ENCODE measurements around the gene TFPI. TPM values are rescaled to one million over a fixed set of nuclear protein-coding genes. Genes with fewer than 3 reads are reported as not detected.

The TFPI gene
- polyA plus RNA-seq, 2 of the 4 experiments (the other 2 are of a cell fraction): 14.3 to 104 TPM

- H3K9me3 ChIP-seq: no peaks in the 10 kb centered on the region
- WGBS (ENCODE audit: missing lambda C conversion rate): 3% methylated on average over 4 of the region's 4 CpGs
- ATAC-seq: peak in 1 of 2 experiments; percentile 39; a peak in 3 of 6 replicates
- DNase-seq (ENCODE audit: low read depth in 1 of 2, low spot score in 1 of 2): peak in 1 of 2 experiments; percentile 81
- POLR2A ChIA-PET: interaction anchor here (1.4 to 1.5 kb wide), 2 partner anchors 25 to 766 kb away, joined by 3 read pairs; no protein-coding TSS in a partner anchor
- CTCF ChIA-PET: interaction anchor here (2.7 kb wide), 1 partner anchor 27 kb away, joined by 10 read pairs; no protein-coding TSS in a partner anchor
- no peak overlapping the region for H3K4me3 ChIP-seq
- H3K27ac ChIP-seq: peak overlapping the region; percentile 67 to 75
- no peak; the same call in 1 of the 2 replicates for TF ChIP-seq HOXB5 (CRISPR knock-in tag; IDR thresholded peaks at IDR 0.05)
- no peak for TF ChIP-seq ZC3H11A (IDR thresholded peaks at IDR 0.05)
- no peak for TF ChIP-seq FOSL2 (IDR thresholded peaks at IDR 0.05)
- peak; percentile 69 for TF ChIP-seq FOSL2 (CRISPR knock-in tag; IDR thresholded peaks at IDR 0.05)
- TF ChIP-seq HDAC2 (IDR thresholded peaks at IDR 0.05): no peak
- 0 out of 2 replicates have a peak, but pooled peaks have one; percentile 52 for TF ChIP-seq RARB (CRISPR knock-in tag; IDR thresholded peaks at IDR 0.05)
- no peak for TF ChIP-seq ZNF302 (CRISPR knock-in tag; IDR thresholded peaks at IDR 0.05)
- TF ChIP-seq EHF (CRISPR knock-in tag; IDR thresholded peaks at IDR 0.05): no peak
- no peak for TF ChIP-seq MAFK (IDR thresholded peaks at IDR 0.05; ENCODE audit: partially characterized antibody)
- no peak for TF ChIP-seq NR3C1 (IDR thresholded peaks at IDR 0.05)
- no peak for TF ChIP-seq HMGXB4 (CRISPR knock-in tag; IDR thresholded peaks at IDR 0.05; ENCODE audit: borderline replicate concordance)
- peak; percentile 47 to 52; a peak in 2 of 5 replicates for TF ChIP-seq EP300 (IDR thresholded peaks at IDR 0.05)
- TF ChIP-seq POLR2AphosphoS2 (conservative IDR thresholded peaks at IDR 0.05; ENCODE audit: low read length): no peak
- peak; percentile 16 to 74; a peak in 2 of 4 replicates for TF ChIP-seq CEBPB (IDR thresholded peaks at IDR 0.05)
- TF ChIP-seq GATA3 (IDR thresholded peaks at IDR 0.05; ENCODE audit: borderline replicate concordance): peak; percentile 62
- TF ChIP-seq MAX (IDR thresholded peaks at IDR 0.05): no peak
- no peak for TF ChIP-seq HOXB13 (CRISPR knock-in tag; IDR thresholded peaks at IDR 0.05; ENCODE audit: low read depth)
- FAIRE-seq: no peak
- H3K4me1 ChIP-seq: peaks cover 61% of the 10 kb centered on the region
- H3K4me2 ChIP-seq: peak overlapping the region; percentile 58
These were observed 27.0 kb downstream of the TFPI start for GRCh38 chr2:187527262-187527661.

- CTCF ChIA-PET: interaction anchor here (1.1 to 2.7 kb wide), 2 partner anchors 24 to 27 kb away, joined by 5 to 10 read pairs; no protein-coding TSS in a partner anchor
- no peak overlapping the region for H3K4me3 ChIP-seq
- peaks cover 59% of the 10 kb centered on the region for H3K4me1 ChIP-seq
- POLR2A ChIA-PET: interaction anchor here (1.4 to 1.5 kb wide), 2 partner anchors 25 to 766 kb away, joined by 3 read pairs; no protein-coding TSS in a partner anchor
- no peaks in the 10 kb centered on the region for H3K9me3 ChIP-seq
- no peak for DNase-seq (ENCODE audit: low read depth in 1 of 2, low spot score in 1 of 2)
- peak overlapping the region; percentile 58 for H3K4me2 ChIP-seq
- H3K27ac ChIP-seq: peak overlapping the region; percentile 73 to 75
- no peak for FAIRE-seq
- no peak for ATAC-seq
- TF ChIP-seq CBX2 (IDR thresholded peaks at IDR 0.05; ENCODE audit: borderline replicate concordance, low read depth) (no peak), BHLHE40 (IDR thresholded peaks at IDR 0.05; ENCODE audit: low read depth, low read length) (no peak), RCOR1 (IDR thresholded peaks at IDR 0.05; ENCODE audit: low read depth, low read length) (no peak), ELK1 (IDR thresholded peaks at IDR 0.05; ENCODE audit: low read depth, low read length) (no peak), JUNB (IDR thresholded peaks at IDR 0.05) (no peak), NR3C1 (IDR thresholded peaks at IDR 0.05) (no peak), SREBF2 (IDR thresholded peaks at IDR 0.05) (no peak), JUN (IDR thresholded peaks at IDR 0.05) (no peak), RFX5 (IDR thresholded peaks at IDR 0.05) (no peak), EHMT2 (IDR thresholded peaks at IDR 0.05; ENCODE audit: low read depth) (no peak), REST (IDR thresholded peaks at IDR 0.05) (no peak), HMGXB4 (CRISPR knock-in tag; IDR thresholded peaks at IDR 0.05; ENCODE audit: borderline replicate concordance) (no peak), CEBPB (IDR thresholded peaks at IDR 0.05) (no peak), CHD2 (IDR thresholded peaks at IDR 0.05; ENCODE audit: low read length, partially characterized antibody) (no peak), ZSCAN20 (CRISPR knock-in tag; IDR thresholded peaks at IDR 0.05) (no peak; the same call in 1 of the 2 replicates), POLR2AphosphoS2 (conservative IDR thresholded peaks at IDR 0.05; ENCODE audit: low read length) (no peak)
These were observed 27.4 kb downstream of the TFPI start for GRCh38 chr2:187526792-187527191.

Data from A549 (cell line).